Gastroesophageal sphincter (tissue), 3 donors: ENCODE data around the gene MYO7A.

Experiments used
- CTCF ChIP-seq, 4 experiments: fragments of 200-600 bp in 2 of 4; fragments of 450-650 bp in 2 of 4; sonication (generic) in 1 of 4; IDR thresholded peaks; one replicate each; pipeline ENCODE4 v1.5.1; 2017 to 2019; ENCODE audit warnings: antibody characterized with exemption in 4 of 4, mild to moderate bottlenecking in 2 of 4, moderate library complexity in 2 of 4
- EP300 ChIP-seq: sonication (generic); formaldehyde crosslinking; IDR thresholded peaks from one replicate; pipeline ENCODE4 v1.6.1; 2017; ENCODE audit warnings: antibody characterized with exemption, mild to moderate bottlenecking
- POLR2A ChIP-seq, 2 donors: fragments of 450-650 bp; IDR thresholded peaks; one replicate each; pipeline ENCODE4 v1.6.1; 2017; ENCODE audit warnings: antibody characterized with exemption in 2 of 2, mild to moderate bottlenecking in 2 of 2, moderate library complexity in 1 of 2
- POLR2AphosphoS5 ChIP-seq: sonication (generic); formaldehyde crosslinking; IDR thresholded peaks from one replicate; pipeline ENCODE4 v1.6.1; 2017; ENCODE audit warnings: antibody characterized with exemption

- TF ChIP-seq POLR2A (IDR thresholded peaks at IDR 0.05) = no peak
- TF ChIP-seq CTCF (IDR thresholded peaks at IDR 0.05) = no peak
- no peak for TF ChIP-seq EP300
- TF ChIP-seq POLR2AphosphoS5 = no peak
Measured at GRCh38 chr11:77103319-77103718, 24.7 kb upstream of the MYO7A start.
